Hematopoietic multipotent progenitor cell treated with erythropoietin and hydrocortisone succinate and interleukin-3 and kit ligand, for 6 days (in vitro differentiated cells): ENCODE measurements around the gene RNF14.

Experiments used
- DNase-seq: peaks from one replicate; pipeline ENCODE4 v3.0.0-alpha.2; 2015

The RNF14 gene

GRCh38 chr5:141949511-141949910 lies 19.4 kb upstream of the RNF14 start:
- DNase-seq, result no peak

GRCh38 chr5:141950207-141951005 lies 18.5 kb upstream of the RNF14 start:
- no peak for DNase-seq

- DNase-seq, result peak; percentile 36
Measured at GRCh38 chr5:141951332-141951781, 17.5 kb upstream of the RNF14 start.

GRCh38 chr5:141952020-141952419 lies 16.9 kb upstream of the RNF14 start:
- DNase-seq, result no peak

- DNase-seq, result no peak
Measured at GRCh38 chr5:141954194-141954593, 14.7 kb upstream of the RNF14 start.

- DNase-seq, result peak; percentile 30
Measured at GRCh38 chr5:141957367-141957996, 11.4 kb upstream of the RNF14 start.

- DNase-seq, result peak; percentile 18
Measured at GRCh38 chr5:141958113-141958512, 10.8 kb upstream of the RNF14 start, which contains the start of gene PCDH12. Gene PCDH12 (minus strand): TSS chr5:141958202. CDS start chr5:141957851, 351 bp downstream.

- no peak for DNase-seq
Measured at GRCh38 chr5:141958546-141959172, 10.2 kb upstream of the RNF14 start.

- peak; percentile 56 for DNase-seq
Measured at GRCh38 chr5:141960018-141960417, 8.9 kb upstream of the RNF14 start.

GRCh38 chr5:141960449-141961323 lies 8.2 kb upstream of the RNF14 start:
- peak; percentile 97 for DNase-seq

GRCh38 chr5:141961466-141961865 lies 7.4 kb upstream of the RNF14 start:
- DNase-seq, result no peak

GRCh38 chr5:141963701-141964100 lies 5.2 kb upstream of the RNF14 start:
- DNase-seq, result no peak

GRCh38 chr5:141965071-141965470 lies 3.8 kb upstream of the RNF14 start:
- no peak for DNase-seq

- DNase-seq, result no peak
Measured at GRCh38 chr5:141966275-141966962, 2.5 kb upstream of the RNF14 start.

GRCh38 chr5:141966963-141967333 lies 2.0 kb upstream of the RNF14 start:
- no peak for DNase-seq

GRCh38 chr5:141969783-141970771 lies 1.2 kb downstream of the RNF14 start:
- peak; percentile 96 for DNase-seq

GRCh38 chr5:141973871-141974595 lies 5.1 kb downstream of the RNF14 start:
- no peak for DNase-seq

- no peak for DNase-seq
Measured at GRCh38 chr5:141976176-141976575, 7.3 kb downstream of the RNF14 start.

GRCh38 chr5:141978389-141978788 lies 9.5 kb downstream of the RNF14 start:
- DNase-seq, result no peak

GRCh38 chr5:141982626-141983025 lies 13.7 kb downstream of the RNF14 start:
- no peak for DNase-seq
